A673 (cell line): Measurements from ENCODE around the gene SARNP.

Experiments used
- EZH2 ChIP-seq: fragments of 200-600 bp; sonication (generic); IDR thresholded peaks from 2 replicates; pipeline ENCODE4 v1.6.1; 2017; ENCODE audit warnings: borderline replicate concordance, low read depth, mild to moderate bottlenecking, mixed read lengths, antibody characterized with exemption, low read length; ENCODE audit not compliant: poor library complexity, severe bottlenecking
- TF ChIP-seq, protein P1 (sequence below): fragments of 300-800, 200-600 bp; sonication (generic); conservative IDR thresholded peaks from 2 replicates; pipeline ENCODE4 v1.5.1; 2017; ENCODE audit warnings: low read depth, mild to moderate bottlenecking, antibody characterized with exemption, low read length, moderate library complexity, mixed read lengths

- TF ChIP-seq, protein P1, sequence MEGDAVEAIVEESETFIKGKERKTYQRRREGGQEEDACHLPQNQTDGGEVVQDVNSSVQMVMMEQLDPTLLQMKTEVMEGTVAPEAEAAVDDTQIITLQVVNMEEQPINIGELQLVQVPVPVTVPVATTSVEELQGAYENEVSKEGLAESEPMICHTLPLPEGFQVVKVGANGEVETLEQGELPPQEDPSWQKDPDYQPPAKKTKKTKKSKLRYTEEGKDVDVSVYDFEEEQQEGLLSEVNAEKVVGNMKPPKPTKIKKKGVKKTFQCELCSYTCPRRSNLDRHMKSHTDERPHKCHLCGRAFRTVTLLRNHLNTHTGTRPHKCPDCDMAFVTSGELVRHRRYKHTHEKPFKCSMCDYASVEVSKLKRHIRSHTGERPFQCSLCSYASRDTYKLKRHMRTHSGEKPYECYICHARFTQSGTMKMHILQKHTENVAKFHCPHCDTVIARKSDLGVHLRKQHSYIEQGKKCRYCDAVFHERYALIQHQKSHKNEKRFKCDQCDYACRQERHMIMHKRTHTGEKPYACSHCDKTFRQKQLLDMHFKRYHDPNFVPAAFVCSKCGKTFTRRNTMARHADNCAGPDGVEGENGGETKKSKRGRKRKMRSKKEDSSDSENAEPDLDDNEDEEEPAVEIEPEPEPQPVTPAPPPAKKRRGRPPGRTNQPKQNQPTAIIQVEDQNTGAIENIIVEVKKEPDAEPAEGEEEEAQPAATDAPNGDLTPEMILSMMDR: no peak
- no peak for TF ChIP-seq EZH2
Measured at GRCh38 chr12:55847603-55848291, 30.2 kb upstream of the SARNP start.
